Activated naive CD4-positive, alpha-beta T cell treated with anti-CD3 and anti-CD28 coated beads, Interleukin-2, amount 10 ng/mL, durations not matched to agents 7 days and 5 days (primary cell): ENCODE results near the gene CST3.

ENCODE experiments used
- CTCF ChIA-PET: fragments of 350-600 bp; sonication (Branson Sonifier 250); formaldehyde crosslinking; loops from one replicate; lab custom pipeline; 2021; ENCODE audit warnings: antibody characterized with exemption; lab: Charles Lee
- DNase-seq: peaks from one replicate; pipeline ENCODE4 v3.0.0-alpha.2; 2020
- H3K27ac Mint-ChIP-seq: one replicate; pipeline ENCODE4 v1.8.0; 2021; ENCODE audit warnings: mild to moderate bottlenecking, moderate library complexity, mixed read lengths
- H3K27me3 Mint-ChIP-seq: one replicate; pipeline ENCODE4 v1.8.0; 2021; ENCODE audit warnings: mild to moderate bottlenecking, mixed read lengths
- H3K36me3 Mint-ChIP-seq: one replicate; pipeline ENCODE4 v1.8.0; 2021; ENCODE audit warnings: mixed read lengths
- H3K4me1 Mint-ChIP-seq: one replicate; pipeline ENCODE4 v1.8.0; 2021; ENCODE audit warnings: mixed read lengths
- H3K4me3 Mint-ChIP-seq: one replicate; pipeline ENCODE4 v1.8.0; 2021; ENCODE audit warnings: mild to moderate bottlenecking, moderate library complexity, mixed read lengths
- H3K9me3 Mint-ChIP-seq: one replicate; pipeline ENCODE4 v1.8.0; 2021; ENCODE audit warnings: mixed read lengths

Gene CST3

GRCh38 chr20:23614163-23614562 lies 23.6 kb downstream of the CST3 start:
- no peak for DNase-seq
- Mint-ChIP-seq H3K4me3 (no peak overlapping the region), H3K27ac (no peak overlapping the region), H3K9me3 (no peaks in the 10 kb centered on the region), H3K27me3 (peaks cover 8% of the 10 kb centered on the region), H3K36me3 (no peaks in the 10 kb centered on the region), H3K4me1 (no peaks in the 10 kb centered on the region)
- CTCF ChIA-PET, result no interaction called here

- CTCF ChIA-PET, result no interaction called here
- Mint-ChIP-seq H3K4me3 (no peak overlapping the region), H3K4me1 (no peaks in the 10 kb centered on the region), H3K9me3 (no peaks in the 10 kb centered on the region), H3K36me3 (no peaks in the 10 kb centered on the region), H3K27ac (no peak overlapping the region), H3K27me3 (peaks cover 8% of the 10 kb centered on the region)
- no peak for DNase-seq
Observed at GRCh38 chr20:23613676-23614075, 24.1 kb downstream of the CST3 start.

DNA sequence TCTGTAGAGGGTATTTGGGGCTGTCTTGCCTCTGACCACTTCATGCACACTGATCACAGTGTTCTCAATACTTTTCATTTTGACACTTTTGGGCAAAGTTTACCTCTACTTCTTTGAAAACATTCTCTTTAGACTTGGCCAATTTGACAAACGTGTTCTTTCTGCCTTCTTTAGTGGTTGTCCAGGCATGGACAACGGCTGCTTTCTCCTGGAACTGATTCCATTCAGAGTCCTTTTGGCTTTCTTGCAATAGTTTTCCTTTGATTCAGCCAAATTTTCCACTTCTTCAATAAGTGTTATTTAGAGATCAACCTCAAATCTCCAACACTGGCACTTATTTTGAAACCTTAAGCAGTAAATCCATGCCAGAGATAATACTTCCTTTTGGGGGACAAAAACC lies 25.4 kb downstream of the CST3 start:
- CTCF ChIA-PET, result interaction anchor here (0.9 kb wide), 1 partner anchor 11 kb away, joined by 4 read pairs; no protein-coding TSS in a partner anchor
- Mint-ChIP-seq H3K4me1 (no peaks in the 10 kb centered on the region), H3K27me3 (peaks cover 8% of the 10 kb centered on the region), H3K27ac (no peak overlapping the region), H3K36me3 (no peaks in the 10 kb centered on the region), H3K4me3 (no peak overlapping the region), H3K9me3 (no peaks in the 10 kb centered on the region)
- no peak for DNase-seq

GRCh38 chr20:23609486-23610109 lies 28.2 kb downstream of the CST3 start:
- Mint-ChIP-seq H3K27me3 (peaks cover 13% of the 10 kb centered on the region), H3K36me3 (no peaks in the 10 kb centered on the region), H3K9me3 (no peaks in the 10 kb centered on the region), H3K4me1 (no peaks in the 10 kb centered on the region), H3K4me3 (no peak overlapping the region), H3K27ac (no peak overlapping the region)
- DNase-seq, result no peak
- CTCF ChIA-PET, result interaction anchor here (3.4 kb wide), 1 partner anchor 168 kb away, joined by 37 read pairs; the partner anchor contains the start of gene CSTL1

- DNase-seq, result no peak
- Mint-ChIP-seq H3K27me3 (peaks cover 13% of the 10 kb centered on the region), H3K27ac (no peak overlapping the region), H3K4me3 (no peak overlapping the region), H3K9me3 (no peaks in the 10 kb centered on the region), H3K4me1 (no peaks in the 10 kb centered on the region), H3K36me3 (no peaks in the 10 kb centered on the region)
- CTCF ChIA-PET, result interaction anchor here (0.8 to 3.4 kb wide), 2 partner anchors 167 to 1269 kb away, joined by 3 to 37 read pairs; partner anchors contain the start of gene CSTL1
Observed at GRCh38 chr20:23608251-23608846, 29.4 kb downstream of the CST3 start.

- Mint-ChIP-seq H3K4me1 (no peaks in the 10 kb centered on the region), H3K27me3 (peaks cover 17% of the 10 kb centered on the region), H3K4me3 (no peak overlapping the region), H3K27ac (no peak overlapping the region), H3K36me3 (no peaks in the 10 kb centered on the region), H3K9me3 (no peaks in the 10 kb centered on the region)
- no peak for DNase-seq
- CTCF ChIA-PET, result interaction anchor here (0.7 to 3.4 kb wide), 4 partner anchors 161 to 1269 kb away, joined by 3 to 37 read pairs (median 4); partner anchors contain the start of gene CSTL1
Observed at GRCh38 chr20:23607497-23608245, 30.1 kb downstream of the CST3 start.

DNA sequence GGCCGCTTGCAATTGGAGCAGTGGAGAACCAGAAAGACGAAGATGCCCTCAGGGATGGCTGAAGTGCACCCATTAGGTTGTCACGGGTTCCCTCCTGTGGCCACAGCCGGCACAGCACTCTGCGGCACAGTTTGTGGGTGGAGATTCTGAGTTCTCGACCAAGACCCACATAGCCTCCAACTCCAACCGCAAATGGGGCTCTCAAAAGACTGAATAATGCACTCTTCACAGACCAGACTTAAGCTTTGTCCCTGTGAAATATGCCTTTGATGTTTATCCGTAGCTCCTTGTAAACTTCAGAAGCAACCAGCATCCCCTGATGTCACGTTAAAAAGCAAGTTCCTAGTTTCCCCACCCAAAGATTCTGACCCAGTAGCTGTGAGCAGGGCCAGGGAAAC lies 31.1 kb downstream of the CST3 start:
- CTCF ChIA-PET, result interaction anchor here (0.7 to 3.4 kb wide), 4 partner anchors 160 to 257 kb away, joined by 4 to 37 read pairs (median 4); partner anchors contain the start of gene CSTL1
- Mint-ChIP-seq H3K27ac (no peak overlapping the region), H3K4me1 (no peaks in the 10 kb centered on the region), H3K9me3 (no peaks in the 10 kb centered on the region), H3K27me3 (peaks cover 14% of the 10 kb centered on the region), H3K4me3 (no peak overlapping the region), H3K36me3 (no peaks in the 10 kb centered on the region)
- DNase-seq, result peak; percentile 77

DNA sequence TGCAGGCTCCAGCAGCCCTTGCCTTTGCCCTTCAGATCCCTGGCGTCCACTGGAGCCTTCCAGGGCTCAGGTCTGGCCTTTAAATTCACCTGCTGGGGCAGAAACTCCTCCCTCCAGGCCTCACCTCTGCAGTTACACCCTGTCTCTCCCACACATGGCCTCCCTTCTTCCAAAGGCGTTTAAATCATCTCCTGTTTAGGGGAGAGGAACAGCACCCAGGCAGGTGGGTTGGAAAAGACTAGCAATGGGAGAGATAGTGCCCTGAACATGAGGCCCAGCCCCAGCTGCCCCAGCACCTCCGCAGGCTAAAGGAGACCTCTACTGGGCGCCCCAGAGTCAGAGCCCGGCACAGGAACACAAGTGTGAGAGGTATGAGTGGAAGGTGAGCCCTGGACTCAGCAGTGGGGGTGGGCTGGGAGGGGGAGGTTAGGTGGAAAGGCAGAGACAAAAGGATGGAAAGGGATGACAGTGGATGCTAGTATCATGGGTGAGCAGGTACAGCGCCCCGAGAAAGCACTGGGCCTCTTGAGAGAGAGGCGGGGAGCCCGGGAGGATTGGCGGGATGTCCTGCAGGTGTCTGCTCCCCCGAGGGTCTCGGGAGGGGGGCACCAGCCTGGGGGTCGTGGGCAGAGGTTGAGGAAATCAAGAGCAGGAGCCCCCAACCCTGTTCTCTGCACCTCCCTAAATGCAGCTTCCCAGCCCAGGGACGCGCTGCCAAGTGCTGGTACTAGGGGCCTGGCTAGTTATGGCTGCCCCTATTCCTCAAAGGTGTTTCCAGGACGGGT lies 31.7 kb downstream of the CST3 start, which contains the start of gene CST9:
TSS of gene CST9 (minus strand) at position 51 of the 785 bp plus-strand sequence. CDS start 53 bp downstream, outside the sequence.
- Mint-ChIP-seq H3K4me3 (no peak within 1 kb of the TSS), H3K27ac (no peak within 1 kb of the TSS), H3K36me3 (no peaks in the 10 kb centered on the region), H3K4me1 (no peaks in the 10 kb centered on the region), H3K9me3 (no peaks in the 10 kb centered on the region), H3K27me3 (peaks cover 9% of the 10 kb centered on the region)
- DNase-seq, result no peak
- CTCF ChIA-PET, result interaction anchor here (1.0 to 3.4 kb wide), 4 partner anchors 164 to 256 kb away, joined by 3 to 37 read pairs (median 4); partner anchors contain the start of gene CSTL1

- no peaks in the 10 kb centered on the region for H3K4me1 Mint-ChIP-seq
- H3K27ac Mint-ChIP-seq, result no peak overlapping the region
- H3K4me3 Mint-ChIP-seq, result no peak overlapping the region
- CTCF ChIA-PET, result interaction anchor here (1.0 to 1.9 kb wide), 2 partner anchors 163 to 255 kb away, joined by 3 to 7 read pairs; no protein-coding TSS in a partner anchor
- no peaks in the 10 kb centered on the region for H3K36me3 Mint-ChIP-seq
- no peak for DNase-seq
- H3K27me3 Mint-ChIP-seq, result peaks cover 9% of the 10 kb centered on the region
- H3K9me3 Mint-ChIP-seq, result no peaks in the 10 kb centered on the region
Observed at GRCh38 chr20:23604306-23604705, 33.4 kb downstream of the CST3 start.

DNA sequence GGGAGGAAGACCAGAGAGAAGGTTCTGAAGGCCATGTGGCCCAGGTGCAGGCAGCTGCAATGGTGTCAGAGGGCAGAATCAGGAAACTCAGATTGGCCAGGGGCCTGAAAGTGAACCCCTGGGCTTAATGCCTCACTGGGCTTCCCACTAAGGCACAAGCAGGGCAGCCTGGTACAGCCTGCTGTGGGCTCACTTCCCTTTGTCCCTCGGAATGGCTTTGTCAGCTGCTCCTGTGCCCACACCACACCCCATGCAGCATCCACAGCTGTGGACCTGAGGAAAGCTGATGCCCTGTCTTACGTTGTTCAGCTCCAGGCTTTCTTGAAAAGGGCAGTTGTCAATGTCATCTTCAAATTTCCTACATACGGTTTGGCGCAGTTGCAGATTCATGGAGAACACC lies 34.4 kb downstream of the CST3 start:
- CTCF ChIA-PET, result interaction anchor here (1.9 kb wide), 1 partner anchor 162 kb away, joined by 7 read pairs; no protein-coding TSS in a partner anchor
- no peak for DNase-seq
- Mint-ChIP-seq H3K4me1 (no peaks in the 10 kb centered on the region), H3K4me3 (no peak overlapping the region), H3K27me3 (peaks cover 9% of the 10 kb centered on the region), H3K27ac (no peak overlapping the region), H3K36me3 (no peaks in the 10 kb centered on the region), H3K9me3 (no peaks in the 10 kb centered on the region)

- Mint-ChIP-seq H3K27ac (no peak overlapping the region), H3K36me3 (no peaks in the 10 kb centered on the region), H3K4me3 (no peak overlapping the region), H3K4me1 (no peaks in the 10 kb centered on the region), H3K9me3 (no peaks in the 10 kb centered on the region), H3K27me3 (peaks cover 9% of the 10 kb centered on the region)
- CTCF ChIA-PET, result interaction anchor here (1.3 kb wide), 1 partner anchor 912 kb away, joined by 3 read pairs; no protein-coding TSS in a partner anchor
- DNase-seq, result no peak
Observed at GRCh38 chr20:23602699-23603098, 35.1 kb downstream of the CST3 start.

- Mint-ChIP-seq H3K9me3 (no peaks in the 10 kb centered on the region), H3K4me3 (no peak overlapping the region), H3K27me3 (peaks cover 9% of the 10 kb centered on the region), H3K4me1 (no peaks in the 10 kb centered on the region), H3K36me3 (no peaks in the 10 kb centered on the region), H3K27ac (no peak overlapping the region)
- no peak for DNase-seq
- CTCF ChIA-PET, result interaction anchor here (1.3 to 1.5 kb wide), 2 partner anchors 153 to 912 kb away, joined by 3 read pairs; no protein-coding TSS in a partner anchor
Observed at GRCh38 chr20:23602241-23602640, 35.5 kb downstream of the CST3 start.

GRCh38 chr20:23601715-23602114 lies 36.0 kb downstream of the CST3 start:
- Mint-ChIP-seq H3K9me3 (no peaks in the 10 kb centered on the region), H3K36me3 (no peaks in the 10 kb centered on the region), H3K4me3 (no peak overlapping the region), H3K4me1 (no peaks in the 10 kb centered on the region), H3K27me3 (peaks cover 9% of the 10 kb centered on the region), H3K27ac (no peak overlapping the region)
- no peak for DNase-seq
- CTCF ChIA-PET, result interaction anchor here (1.0 to 1.5 kb wide), 3 partner anchors 10 to 911 kb away, joined by 3 to 4 read pairs (median 3); no protein-coding TSS in a partner anchor
